HEK293T (cell line): ENCODE data around the gene ITFG1.

Experiments used
- CTCF ChIA-PET: fragments of 350-600 bp; formaldehyde crosslinking; extraction: SDS; loops from one replicate; lab custom pipeline; 2021; ENCODE audit warnings: antibody characterized with exemption, inconsistent platforms; lab: Yijun Ruan, JAX
- POLR2A ChIA-PET: fragments of 350-600 bp; formaldehyde crosslinking; extraction: SDS; loops from one replicate; lab custom pipeline; 2020; ENCODE audit warnings: antibody characterized with exemption, inconsistent platforms; lab: Yijun Ruan, JAX
- DNase-seq: peaks from one replicate; pipeline ENCODE4 v3.0.0; 2012; ENCODE audit warnings: mixed read lengths; ENCODE audit errors: extremely low spot score
- ARNT ChIP-seq: fragments of 450-650 bp; IDR thresholded peaks from 2 replicates; pipeline ENCODE4 v1.6.1; 2017; ENCODE audit warnings: mild to moderate bottlenecking
- BHLHE40 ChIP-seq: fragments of 450-650 bp; IDR thresholded peaks from 2 replicates; pipeline ENCODE4 v1.6.1; 2016; ENCODE audit warnings: mild to moderate bottlenecking, moderate library complexity, borderline replicate concordance
- CTBP1 ChIP-seq: fragments of 450-650 bp; IDR thresholded peaks from 2 replicates; pipeline ENCODE4 v1.6.1; 2016; ENCODE audit warnings: borderline replicate concordance
- ELF4 ChIP-seq: fragments of 450-650 bp; IDR thresholded peaks from 2 replicates; pipeline ENCODE4 v1.6.1; 2017; ENCODE audit warnings: antibody characterized with exemption
- FOXA1 ChIP-seq: fragments of 450-650 bp; IDR thresholded peaks from 2 replicates; pipeline ENCODE4 v1.6.1; 2016; ENCODE audit warnings: mild to moderate bottlenecking
- FOXK2 ChIP-seq: fragments of 450-650 bp; IDR thresholded peaks from 2 replicates; pipeline ENCODE4 v1.6.1; 2016; ENCODE audit warnings: mild to moderate bottlenecking
- FOXM1 ChIP-seq: fragments of 450-650 bp; IDR thresholded peaks from 2 replicates; pipeline ENCODE4 v1.6.1; 2017; ENCODE audit warnings: mild to moderate bottlenecking, borderline replicate concordance
- HDGF ChIP-seq: fragments of 450-650 bp; IDR thresholded peaks from 2 replicates; pipeline ENCODE4 v1.6.1; 2017; ENCODE audit warnings: antibody characterized with exemption, borderline replicate concordance
- L3MBTL2 ChIP-seq: fragments of 450-650 bp; conservative IDR thresholded peaks from 2 replicates; pipeline ENCODE4 v1.6.1; 2016; ENCODE audit warnings: mild to moderate bottlenecking
- LEF1 ChIP-seq: fragments of 450-650 bp; IDR thresholded peaks from 2 replicates; pipeline ENCODE4 v1.6.1; 2017; ENCODE audit warnings: mild to moderate bottlenecking, borderline replicate concordance
- NFRKB ChIP-seq: fragments of 450-650 bp; IDR thresholded peaks from 2 replicates; pipeline ENCODE4 v1.6.1; 2016; ENCODE audit warnings: mild to moderate bottlenecking, moderate library complexity
- SP1 ChIP-seq: fragments of 450-650 bp; IDR thresholded peaks from 2 replicates; pipeline ENCODE4 v1.6.1; 2017
- SUZ12 ChIP-seq: fragments of 450-650 bp; IDR thresholded peaks from 2 replicates; pipeline ENCODE4 v1.6.1; 2016; ENCODE audit warnings: mild to moderate bottlenecking
- TARDBP ChIP-seq: fragments of 450-650 bp; IDR thresholded peaks from 2 replicates; pipeline ENCODE4 v1.6.1; 2016
- ZNF384 ChIP-seq: fragments of 450-650 bp; IDR thresholded peaks from 2 replicates; pipeline ENCODE4 v1.6.1; 2016
- TF ChIP-seq, protein P1 (sequence below): fragments of 450-650 bp; IDR thresholded peaks from 2 replicates; pipeline ENCODE4 v1.6.1; 2016

Gene ITFG1

DNA sequence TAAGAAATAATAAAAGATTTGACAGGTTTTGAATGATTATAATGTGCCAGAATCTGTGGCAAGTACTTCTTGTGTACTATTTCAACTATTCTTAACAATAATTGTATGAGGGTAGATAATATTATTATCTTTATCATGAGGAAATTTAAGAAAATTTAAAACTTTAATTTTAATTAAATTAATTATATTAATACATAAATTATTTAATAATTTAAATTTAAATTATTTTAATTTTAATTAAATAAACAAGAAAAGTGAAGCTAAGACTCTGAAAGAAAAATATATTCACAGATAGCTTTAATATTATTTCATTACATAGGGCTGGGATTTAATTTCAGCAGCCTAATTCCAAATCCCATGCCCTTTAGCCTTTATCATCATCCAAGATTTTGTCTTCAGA, 285.7 kb downstream of the ITFG1 start:
- ChIA-PET CTCF (no interaction called here), POLR2A (no interaction called here)
- TF ChIP-seq HDGF (no peak), ARNT (no peak), SP1 (no peak), CTBP1 (no peak), NFRKB (no peak), ELF4 (no peak), FOXK2 (no peak), ZNF384 (no peak), SUZ12 (no peak)
- TF ChIP-seq, protein P1, sequence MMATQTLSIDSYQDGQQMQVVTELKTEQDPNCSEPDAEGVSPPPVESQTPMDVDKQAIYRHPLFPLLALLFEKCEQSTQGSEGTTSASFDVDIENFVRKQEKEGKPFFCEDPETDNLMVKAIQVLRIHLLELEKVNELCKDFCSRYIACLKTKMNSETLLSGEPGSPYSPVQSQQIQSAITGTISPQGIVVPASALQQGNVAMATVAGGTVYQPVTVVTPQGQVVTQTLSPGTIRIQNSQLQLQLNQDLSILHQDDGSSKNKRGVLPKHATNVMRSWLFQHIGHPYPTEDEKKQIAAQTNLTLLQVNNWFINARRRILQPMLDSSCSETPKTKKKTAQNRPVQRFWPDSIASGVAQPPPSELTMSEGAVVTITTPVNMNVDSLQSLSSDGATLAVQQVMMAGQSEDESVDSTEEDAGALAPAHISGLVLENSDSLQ = no peak
- no peak for DNase-seq

GRCh38 chr16:47162670-47163420, 298.0 kb downstream of the ITFG1 start:
- TF ChIP-seq SUZ12 = no peak
- TF ChIP-seq L3MBTL2 = no peak
- TF ChIP-seq LEF1 = no peak
- TF ChIP-seq HDGF = no peak
- TF ChIP-seq ZNF384 = no peak
- TF ChIP-seq SP1 = no peak
- no peak for TF ChIP-seq ARNT
- no peak for TF ChIP-seq NFRKB
- no peak for TF ChIP-seq CTBP1
- no peak for TF ChIP-seq FOXK2
- TF ChIP-seq TARDBP = no peak
- TF ChIP-seq BHLHE40 = no peak
- TF ChIP-seq, protein P1 = no peak
- no peak for TF ChIP-seq FOXA1
- TF ChIP-seq FOXM1 = no peak
- no peak for TF ChIP-seq ELF4
- ChIA-PET POLR2A (no interaction called here), CTCF (interaction anchor here (0.5 kb wide), 1 partner anchor 155 kb away, joined by 7 read pairs; no protein-coding TSS in a partner anchor)
- no peak for DNase-seq

DNA sequence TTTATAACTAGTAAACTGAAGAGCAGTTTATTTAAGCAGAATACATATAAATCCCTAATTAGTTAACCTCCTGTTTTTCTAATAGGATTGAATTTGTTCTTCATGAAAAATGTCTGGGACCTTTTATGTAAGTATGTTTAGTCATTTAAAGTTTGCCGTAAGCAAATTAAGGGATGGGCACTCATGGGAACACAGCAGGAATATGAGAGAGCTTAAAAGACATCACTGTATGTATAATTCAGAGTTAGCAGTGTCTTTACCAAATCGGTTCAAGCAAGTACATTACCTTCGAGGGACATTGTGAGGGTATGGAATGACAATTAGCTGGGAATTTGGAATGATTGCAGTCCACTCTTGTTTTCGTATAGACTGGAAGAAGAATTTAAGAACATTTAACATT, 299.4 kb downstream of the ITFG1 start:
- TF ChIP-seq SUZ12 (no peak), CTBP1 (no peak), ARNT (no peak), L3MBTL2 (no peak), NFRKB (no peak), LEF1 (no peak), BHLHE40 (no peak), FOXA1 (no peak), ZNF384 (no peak), FOXK2 (no peak), HDGF (no peak), FOXM1 (no peak), TARDBP (no peak), ELF4 (no peak), SP1 (no peak)
- TF ChIP-seq, protein P1 = no peak
- DNase-seq = no peak
- CTCF ChIA-PET = no interaction called here
- POLR2A ChIA-PET = no interaction called here

DNA sequence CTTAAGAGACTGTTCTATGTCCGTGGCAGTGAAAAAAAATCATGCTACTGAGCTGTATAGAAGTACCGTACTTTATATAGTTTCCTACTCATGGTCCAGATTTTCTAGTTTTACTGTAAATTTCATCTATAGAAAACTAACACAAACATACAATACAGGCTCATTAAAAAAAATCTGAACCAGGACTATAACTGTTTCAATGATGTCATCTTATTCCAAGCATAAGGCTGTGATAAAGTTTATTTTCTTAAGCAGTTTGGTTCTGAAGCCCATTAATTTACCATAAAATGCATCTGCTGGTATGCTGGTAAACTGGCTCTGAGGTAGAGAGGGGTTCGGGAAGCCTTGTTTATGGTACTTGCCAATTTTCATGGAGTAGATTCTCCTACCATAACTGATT, 300.4 kb downstream of the ITFG1 start:
- ChIA-PET POLR2A (no interaction called here), CTCF (interaction anchor here (1.5 kb wide), 1 partner anchor 16 kb away, joined by 4 read pairs; the partner anchor contains the start of gene NETO2)
- no peak for DNase-seq
- TF ChIP-seq LEF1 = no peak
- TF ChIP-seq NFRKB = no peak
- TF ChIP-seq HDGF = no peak
- no peak for TF ChIP-seq L3MBTL2
- no peak for TF ChIP-seq TARDBP
- TF ChIP-seq, protein P1 = no peak
- TF ChIP-seq SP1 = no peak
- TF ChIP-seq CTBP1 = no peak
- TF ChIP-seq ELF4 = no peak
- no peak for TF ChIP-seq FOXA1
- no peak for TF ChIP-seq BHLHE40

GRCh38 chr16:47158992-47159391, 301.9 kb downstream of the ITFG1 start:
- POLR2A ChIA-PET = no interaction called here
- CTCF ChIA-PET = interaction anchor here (1.5 kb wide), 1 partner anchor 15 kb away, joined by 4 read pairs; the partner anchor contains the start of gene NETO2
- TF ChIP-seq FOXA1 (no peak), CTBP1 (no peak), FOXK2 (no peak), SUZ12 (no peak), ZNF384 (no peak), TARDBP (no peak), ARNT (no peak), ELF4 (no peak), NFRKB (no peak), LEF1 (no peak), L3MBTL2 (no peak), FOXM1 (no peak), BHLHE40 (no peak), SP1 (no peak), HDGF (no peak)
- TF ChIP-seq, protein P1 = no peak
- no peak for DNase-seq
